HCEC 1CT (cell line): ENCODE data around the gene IGF2BP3.

Source experiments
- DNase-seq: peaks from one replicate; pipeline ENCODE4 v3.0.0-alpha.2; 2017

Gene IGF2BP3

DNA sequence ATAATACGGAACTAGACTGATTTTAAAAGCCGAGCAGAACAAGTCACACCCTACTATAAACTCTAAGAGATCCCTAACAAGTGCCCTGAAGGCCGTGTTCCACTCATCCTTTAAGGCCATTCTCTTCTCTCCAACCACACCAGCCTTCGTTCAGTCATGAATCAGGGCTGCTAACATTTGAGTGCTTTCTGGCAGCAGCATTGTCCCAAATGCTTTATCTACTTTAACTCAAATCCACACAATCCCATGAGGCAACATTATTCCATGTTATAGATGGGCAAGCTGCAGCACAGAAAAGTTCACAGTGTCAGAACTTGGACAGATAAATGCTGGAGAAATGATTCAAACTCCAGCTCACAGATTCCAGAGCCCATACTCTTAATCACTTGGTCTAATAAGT, 97.7 kb downstream of the IGF2BP3 start:
- no peak for DNase-seq

DNA sequence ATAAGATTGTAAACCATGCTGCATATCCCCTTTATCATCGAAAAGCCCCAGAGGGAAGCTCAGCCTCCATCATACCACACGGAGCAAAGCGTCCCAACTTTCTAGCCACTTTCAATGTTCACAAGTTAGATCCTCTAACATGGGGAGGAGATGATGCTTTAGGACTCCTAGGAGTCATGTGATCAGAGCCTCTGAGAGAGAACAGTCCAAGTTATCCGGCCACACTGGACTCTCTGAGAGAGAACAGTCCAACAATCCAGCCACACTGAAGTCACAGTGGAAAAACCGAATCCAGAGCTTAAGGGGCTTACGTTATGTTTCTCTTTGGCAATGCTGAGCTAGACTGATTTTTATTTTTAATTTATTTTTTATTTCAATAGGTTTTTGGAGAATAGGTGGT, 98.6 kb downstream of the IGF2BP3 start:
- no peak for DNase-seq

DNA sequence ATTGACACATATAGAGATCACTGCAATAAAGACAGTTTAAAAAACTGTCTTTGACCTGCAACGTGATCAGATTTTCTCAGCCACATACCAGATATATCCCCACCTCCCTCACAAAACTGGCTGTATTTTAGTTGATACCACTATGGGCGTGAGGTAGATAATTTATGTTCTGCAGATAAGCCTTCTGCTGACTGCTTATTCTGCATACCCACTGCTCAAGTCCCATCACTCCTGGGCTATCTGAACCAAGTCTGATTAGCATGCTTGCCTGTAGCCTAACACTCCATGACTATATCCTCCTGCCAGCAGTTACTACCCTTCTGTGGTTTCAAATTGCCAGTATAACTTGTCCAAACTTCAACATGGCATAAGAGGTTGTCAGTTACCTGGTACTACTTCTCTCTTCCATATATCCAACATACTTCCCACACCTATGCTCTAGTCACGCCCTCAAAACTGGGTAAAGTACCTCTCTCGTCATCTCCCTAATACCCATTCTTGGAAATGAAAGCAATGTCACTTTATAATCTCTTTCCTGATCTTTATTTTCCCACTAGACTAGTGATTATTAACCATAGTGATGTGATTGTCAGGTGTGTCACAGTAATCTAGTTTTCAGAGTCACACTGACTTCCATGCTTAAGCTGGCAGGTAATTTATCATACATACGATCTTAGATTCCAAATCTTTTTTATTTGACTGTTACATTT, 100.4 kb downstream of the IGF2BP3 start:
- no peak for DNase-seq

DNA sequence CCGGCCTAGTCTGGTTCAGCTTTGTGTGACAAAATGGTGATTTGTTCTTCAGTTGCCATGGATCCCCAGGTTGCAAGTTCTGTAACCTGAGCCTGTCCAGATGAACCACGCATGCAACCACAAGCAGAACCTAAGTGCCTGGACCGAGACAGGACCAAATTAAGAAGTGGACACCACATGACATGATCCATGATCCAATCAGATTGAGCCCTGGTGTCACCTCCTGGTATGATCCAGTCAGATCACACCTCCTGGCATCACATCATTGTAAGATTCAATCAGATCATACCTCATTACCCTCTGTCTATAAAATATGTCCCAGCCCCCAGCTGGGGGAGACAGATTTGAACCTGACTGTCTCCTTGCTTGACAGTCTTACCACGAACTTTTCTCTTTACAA, 101.2 kb downstream of the IGF2BP3 start:
- DNase-seq, result no peak

- DNase-seq, result peak; percentile 19
These were observed 112.1 kb downstream of the IGF2BP3 start for GRCh38 chr7:23358152-23358674.

DNA sequence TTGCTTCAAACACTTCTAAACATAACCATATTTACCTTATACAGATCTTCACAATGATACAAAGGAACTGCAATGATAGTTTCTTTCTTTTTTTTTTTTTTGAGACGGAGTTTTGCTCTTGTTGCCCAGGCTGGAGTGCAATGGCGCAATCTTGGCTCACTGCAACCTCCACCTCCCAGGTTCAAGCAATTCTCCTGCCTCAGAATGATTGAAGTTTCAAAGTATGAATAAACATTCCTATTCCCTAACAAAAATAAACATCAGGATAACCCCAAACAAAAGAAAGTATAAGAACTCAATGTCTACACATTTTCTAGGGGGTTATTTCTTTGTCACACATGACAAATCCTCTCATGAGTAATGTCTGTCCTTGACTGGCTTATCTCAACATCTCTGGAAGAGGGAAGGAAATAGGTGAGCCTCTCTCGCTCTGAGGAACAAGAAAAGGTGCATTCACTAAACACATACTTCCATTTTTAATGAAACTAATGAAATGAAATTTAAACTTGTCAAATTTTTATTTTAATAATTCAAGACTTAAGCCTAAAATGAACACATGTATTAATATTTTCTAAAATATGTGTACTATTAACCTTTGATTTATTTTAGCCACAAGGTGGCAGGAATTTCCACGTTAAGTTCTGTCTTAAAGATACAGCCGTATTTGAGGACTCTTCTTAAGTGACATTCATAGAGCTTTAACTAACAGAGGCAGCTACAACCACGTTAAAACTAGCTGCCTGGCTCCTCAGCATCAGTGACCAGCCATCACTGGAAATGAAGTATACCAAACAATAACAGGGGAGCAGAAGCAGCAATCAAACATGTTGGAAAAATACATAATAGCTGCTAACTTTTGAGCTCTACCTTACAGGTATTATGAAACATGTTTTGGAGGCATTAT, 112.8 kb downstream of the IGF2BP3 start:
- DNase-seq, result peak; percentile 78

DNA sequence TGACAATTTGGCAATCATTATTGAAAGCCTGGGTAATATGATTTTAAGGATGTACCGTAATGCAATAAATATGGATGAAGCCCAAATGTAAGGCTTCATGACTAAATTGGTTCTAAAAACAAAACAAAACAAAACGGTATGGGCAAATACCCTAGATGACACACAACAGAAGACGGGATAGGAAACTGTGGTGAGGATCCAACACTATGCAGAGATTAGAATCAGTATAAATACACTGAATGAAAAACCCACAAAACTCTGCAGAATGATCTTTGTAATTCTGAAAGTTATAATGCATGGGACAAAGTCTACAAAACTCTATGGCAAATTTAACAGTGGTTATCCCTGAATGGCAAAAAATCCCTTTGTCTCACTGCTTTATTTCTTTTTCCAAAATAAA, 113.6 kb downstream of the IGF2BP3 start:
- peak; percentile 55 for DNase-seq

- DNase-seq, result no peak
These were observed 114.1 kb downstream of the IGF2BP3 start for GRCh38 chr7:23356168-23356567.

DNA sequence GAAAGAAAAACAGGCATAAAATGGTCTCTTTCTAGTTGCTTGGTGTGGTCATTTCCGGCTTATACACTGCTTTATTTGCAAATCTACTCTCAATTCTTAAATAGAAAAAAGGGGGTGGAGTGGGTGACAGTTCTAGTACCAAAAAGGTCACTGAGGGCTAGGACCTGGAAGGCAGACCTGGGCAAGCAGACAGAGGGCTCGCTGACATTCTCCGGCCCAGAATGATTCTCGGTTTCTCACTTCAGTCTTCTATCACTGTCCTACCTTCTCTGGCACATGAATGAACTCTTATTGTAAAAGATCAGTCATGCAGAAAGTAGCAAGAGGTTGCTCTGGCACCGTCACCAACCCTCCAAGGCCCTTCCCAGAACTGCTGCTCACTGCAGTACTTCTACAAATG, 117.1 kb downstream of the IGF2BP3 start:
- DNase-seq, result no peak

GRCh38 chr7:23350466-23350865, 119.8 kb downstream of the IGF2BP3 start:
- no peak for DNase-seq

- DNase-seq, result peak; percentile 92
These were observed 120.7 kb downstream of the IGF2BP3 start for GRCh38 chr7:23349484-23350157.

- DNase-seq, result peak; percentile 91
These were observed 122.6 kb downstream of the IGF2BP3 start for GRCh38 chr7:23347682-23348180.

DNA sequence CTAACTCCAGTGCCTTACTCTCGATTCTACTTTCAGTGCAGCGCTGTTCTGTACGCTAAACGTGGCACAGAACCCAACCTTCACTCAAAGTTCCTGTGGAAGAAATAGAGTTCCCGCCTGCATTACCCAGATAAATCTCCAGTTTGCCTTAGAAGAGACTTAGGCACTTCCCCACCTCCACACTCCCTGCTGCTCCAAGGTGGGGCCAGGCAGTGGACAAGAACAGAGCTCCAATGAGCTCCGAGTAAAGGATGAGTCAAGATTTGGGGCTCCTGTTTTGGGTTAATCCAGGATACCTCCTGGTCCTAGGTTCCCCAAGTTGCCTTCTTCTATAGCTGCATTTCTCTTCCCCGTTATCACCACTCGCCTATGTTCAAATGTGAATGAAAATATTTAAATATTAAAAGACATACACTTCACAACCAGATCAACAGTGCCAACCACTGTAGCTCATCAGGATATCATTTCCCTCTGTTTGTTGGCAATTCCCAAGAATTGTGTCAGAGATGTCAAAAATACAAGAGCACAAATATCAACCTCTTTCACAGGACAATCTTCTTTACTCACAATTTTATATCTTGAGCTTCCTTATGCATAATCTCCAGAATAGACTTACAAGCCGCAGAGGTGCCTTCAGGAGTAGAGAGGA, 123.1 kb downstream of the IGF2BP3 start:
- DNase-seq, result peak; percentile 43

DNA sequence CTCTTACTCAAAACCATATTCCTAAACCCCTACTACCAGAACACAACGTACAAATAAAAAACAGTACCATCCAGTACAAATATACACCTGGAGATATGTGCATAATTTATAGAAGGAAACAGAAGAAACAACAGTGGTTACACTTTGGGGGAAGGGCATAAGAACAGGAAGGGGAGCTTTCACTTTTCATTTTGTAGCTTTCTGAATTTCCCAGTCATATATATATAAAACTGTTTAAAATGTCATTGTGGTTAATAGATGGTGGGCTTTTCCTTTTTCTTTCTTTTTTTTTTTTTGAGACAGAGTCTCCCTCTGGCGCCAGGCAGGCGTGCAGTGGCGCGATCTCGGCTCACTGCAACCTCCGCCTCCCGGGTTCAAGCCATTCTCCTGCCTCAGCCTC, 124.0 kb downstream of the IGF2BP3 start:
- no peak for DNase-seq

DNA sequence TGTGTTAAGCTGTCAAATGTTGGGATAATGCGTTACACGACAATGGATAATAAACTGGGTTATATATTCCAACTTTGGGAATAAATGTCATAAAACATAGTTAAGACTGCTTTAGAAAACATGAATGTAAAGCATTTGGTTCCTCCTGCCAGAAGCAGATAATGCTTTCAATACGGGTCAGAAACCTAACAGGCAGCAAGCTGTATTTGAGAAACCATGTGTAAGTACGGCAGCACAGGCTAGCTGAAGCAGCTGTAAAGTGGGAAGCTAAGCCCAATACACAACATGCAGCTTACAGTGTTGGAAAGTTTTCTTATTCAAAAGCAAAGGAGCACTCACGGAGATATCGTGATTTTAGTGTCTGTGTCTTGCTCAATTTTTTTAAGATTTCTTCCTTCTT, 124.7 kb downstream of the IGF2BP3 start:
- no peak for DNase-seq

DNA sequence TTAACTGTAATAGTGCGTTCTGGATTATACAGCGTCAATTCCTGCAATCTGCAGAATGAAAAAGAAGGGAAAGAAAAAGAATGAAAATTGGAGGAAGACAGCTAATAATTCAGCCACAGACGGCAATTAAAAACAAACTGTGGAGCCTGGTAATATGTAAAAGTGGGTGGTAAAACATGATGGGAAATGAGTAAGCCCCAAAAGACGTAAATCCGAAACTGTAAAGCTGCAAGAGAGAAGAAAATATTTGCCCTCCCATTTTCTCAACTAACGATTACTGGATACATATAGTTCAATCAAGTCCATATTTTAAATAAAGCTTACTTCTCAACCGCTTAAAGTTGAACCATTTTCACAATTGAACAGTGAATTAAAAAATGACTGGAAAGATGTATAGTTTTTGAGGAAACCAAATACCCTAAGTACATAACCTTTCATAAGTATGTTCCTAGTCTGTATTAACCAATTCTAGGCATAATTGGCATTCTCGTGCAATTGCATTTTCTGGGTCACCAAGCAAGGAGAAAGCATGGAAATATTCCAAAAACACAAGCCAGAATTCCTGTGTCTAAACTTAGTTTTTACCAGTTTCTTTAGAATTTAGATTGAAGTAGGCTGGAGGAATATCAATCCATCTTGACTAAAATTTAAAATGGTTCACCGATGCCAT, 126.3 kb downstream of the IGF2BP3 start:
- no peak for DNase-seq

DNA sequence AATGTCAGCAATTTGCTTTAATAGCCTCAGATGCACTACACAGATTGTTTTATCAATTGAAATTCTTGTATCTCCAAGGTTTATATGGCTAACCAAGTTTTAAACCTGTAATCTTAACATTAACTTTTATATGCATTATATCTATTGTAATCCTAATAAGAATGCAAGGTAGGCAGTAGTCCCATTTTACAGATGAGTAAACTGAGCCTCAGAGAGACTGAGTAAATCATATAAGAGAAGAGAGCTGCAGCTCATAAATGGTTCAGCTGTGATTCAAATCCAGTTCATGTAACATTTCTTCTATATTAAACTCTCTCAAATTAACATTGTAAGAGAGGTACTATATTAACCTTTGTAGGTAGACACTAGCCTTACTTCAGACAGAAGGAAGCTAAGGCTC, 127.2 kb downstream of the IGF2BP3 start:
- DNase-seq, result no peak

DNA sequence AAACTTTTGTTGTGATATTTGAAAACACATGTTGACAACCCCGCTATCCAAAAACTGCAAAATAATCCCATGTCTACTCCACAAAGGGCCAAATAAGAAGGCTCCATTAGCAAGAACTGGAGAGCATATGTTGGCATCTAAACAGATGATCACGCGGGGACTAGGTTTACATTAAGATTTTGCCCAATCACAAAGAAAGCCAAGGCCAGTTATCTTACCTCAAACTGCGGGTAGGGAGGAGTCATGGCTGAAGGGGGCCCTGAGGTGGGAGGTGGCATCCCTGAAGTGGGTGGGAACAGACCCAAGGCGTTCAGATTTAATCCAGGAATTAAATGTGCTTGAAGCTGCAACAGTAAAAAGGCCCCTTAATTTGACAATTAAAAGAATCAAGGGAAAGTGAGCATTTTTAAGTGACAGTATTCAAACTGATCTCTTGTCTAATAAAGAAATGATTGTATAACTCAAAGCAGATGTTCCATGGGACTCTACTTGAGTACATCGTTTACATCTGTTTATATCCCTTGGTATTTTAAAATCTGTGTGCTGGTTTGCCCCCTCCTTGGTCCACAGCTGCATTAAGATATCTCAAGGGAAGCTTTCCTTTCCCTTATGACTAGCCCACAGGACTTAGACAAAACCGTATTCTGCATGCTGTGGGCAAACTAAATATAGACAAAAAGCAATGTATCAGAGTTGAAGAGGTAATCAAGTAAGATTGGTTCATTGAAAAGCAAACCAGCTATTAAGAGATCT, 128.3 kb downstream of the IGF2BP3 start:
- DNase-seq, result no peak

DNA sequence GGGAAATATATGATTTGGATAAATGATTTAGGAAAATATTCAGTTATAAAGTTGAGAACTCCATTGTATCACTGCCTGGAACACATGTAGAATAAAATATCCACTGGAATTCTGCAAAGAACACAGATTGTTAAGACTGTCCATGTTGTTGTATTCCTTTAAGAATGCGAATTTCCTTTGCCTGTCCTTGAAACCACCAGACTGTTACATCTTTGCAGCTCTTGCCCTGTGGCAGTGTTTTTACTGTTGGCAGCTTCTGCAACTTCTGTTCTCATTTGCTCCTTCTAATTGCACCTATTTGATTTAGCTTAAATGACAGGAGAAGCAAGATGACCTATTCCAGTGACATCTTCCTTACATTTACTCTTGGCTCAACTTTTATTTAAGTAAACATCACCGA, 131.4 kb downstream of the IGF2BP3 start:
- no peak for DNase-seq

DNA sequence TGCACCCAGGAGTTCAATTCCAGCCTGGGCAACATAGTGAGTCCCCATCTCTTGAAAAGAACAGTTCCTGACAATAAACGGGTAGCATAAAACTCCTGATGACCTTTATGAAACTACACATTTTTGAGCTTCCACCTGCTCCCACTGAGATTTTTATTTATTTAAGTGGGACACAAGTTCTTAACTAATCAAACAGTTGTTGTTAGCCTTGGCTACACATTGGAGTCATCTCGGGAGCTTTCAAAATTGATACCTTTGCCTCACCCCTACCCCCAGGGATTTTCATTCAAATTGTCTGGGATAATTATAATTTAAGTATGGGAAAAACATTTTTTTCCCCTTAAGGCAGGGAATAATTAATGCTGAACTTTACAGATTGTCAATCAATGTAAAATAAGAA, 131.9 kb downstream of the IGF2BP3 start:
- DNase-seq, result no peak

- DNase-seq, result no peak
These were observed 132.9 kb downstream of the IGF2BP3 start for GRCh38 chr7:23337374-23337773.
